Adrenal gland (tissue), 12 donors: ENCODE data around the gene LTC4S. TPM values are rescaled to one million over a fixed set of nuclear protein-coding genes. Genes with fewer than 3 reads are reported as not detected.

Experiments
- DNase-seq, 7 donors: peaks; one replicate each; pipeline ENCODE4 v3.0.0-alpha.2; 2019 to 2020
- H3K27ac ChIP-seq, 5 donors: fragments of 200-600 bp; sonication (generic) in 4 of 5; 1 replicate in 3 of 5; 2 replicates in 2 of 5; pipeline versions ENCODE4 v1.5.1 to v1.8.0; 2016 to 2020; ENCODE audit warnings: mild to moderate bottlenecking in 1 of 5
- H3K27me3 ChIP-seq: fragments of 200-600 bp; 2 replicates; pipeline ENCODE4 v1.8.0; 2021
- H3K36me3 ChIP-seq, 2 donors: fragments of 200-600 bp; replicated peaks in 1 of 2; 1 replicate in 1 of 2; 2 replicates in 1 of 2; pipeline versions ENCODE4 v1.5.1 to v1.8.0; 2018 to 2022
- H3K4me1 ChIP-seq, 2 donors: fragments of 200-600 bp; replicated peaks in 1 of 2; 1 replicate in 1 of 2; 2 replicates in 1 of 2; pipeline versions ENCODE4 v1.5.1 to v1.8.0; 2018 to 2021
- H3K4me3 ChIP-seq, 4 donors: fragments of 200-600 bp; sonication (generic) in 3 of 4; one replicate each; pipeline ENCODE4 v1.5.1; 2016 to 2018
- H3K9me3 ChIP-seq, 3 donors: fragments of 200-600 bp; sonication (generic) in 1 of 3; replicated peaks in 1 of 3; 1 replicate in 2 of 3; 2 replicates in 1 of 3; pipeline versions ENCODE4 v1.5.1 to v1.8.0; 2016 to 2021
- CTCF ChIP-seq, 6 experiments: fragments of 450-650 bp in 4 of 6; fragments of 200-600 bp in 2 of 6; sonication (generic) in 1 of 6; IDR thresholded peaks; 1 replicate in 5 of 6; 2 replicates in 1 of 6; pipeline versions ENCODE4 v1.5.1 to v1.8.0; 2016 to 2021; ENCODE audit warnings: antibody characterized with exemption in 6 of 6, mild to moderate bottlenecking in 2 of 6, moderate library complexity in 1 of 6
- POLR2A ChIP-seq, 2 donors: fragments of 450-650 bp; IDR thresholded peaks; one replicate each; pipeline ENCODE4 v1.6.1; 2017; ENCODE audit warnings: antibody characterized with exemption in 2 of 2, mild to moderate bottlenecking in 2 of 2, moderate library complexity in 1 of 2
- WGBS, 4 donors: extraction: QIAGEN DNeasy Blood & Tissue Kit in 2 of 4; methylation state at CpG; one replicate each; pipeline versions ENCODE4 v1.1.5 to v1.1.7; 2013 to 2017; 5-methylcytosine and 5-hydroxymethylcytosine counted together
- intact Hi-C, 2 donors: fragments of 100-400 bp; cut with DNase I; formaldehyde crosslinking; loops; one replicate each; pipeline versions ENCODE4 v1.14.1 to v1.15.0; 2022 to 2023
- polyA plus RNA-seq, 3 donors: library from polyadenylated mRNA; stranded (reverse); fragments of 200-250 nt in 2 of 3; fragments of 350-450 nt in 1 of 3; fragmentation: Illumina TruSeq in 1 of 3; extraction: RNeasy Lipid Tissue Mini Kit (QIAGEN cat#74804) in 1 of 3; gene quantifications; one replicate each; pipeline ENCODE4 v1.2.3, GENCODE V29; 2013 to 2014
- total RNA-seq, 9 donors: library from RNA; depleted of rRNA in 4 of 9; stranded (reverse); fragments of >200 nt in 4 of 9; fragments of 120-200 nt in 1 of 9; fragmentation: NEBNext Ultra II Directional in 1 of 9; extraction: Animal tissue kit (Norgen Biotek cat#: 25700) in 1 of 9; gene quantifications; one replicate each; pipeline versions ENCODE4 v1.1.0 to v1.2.4, GENCODE V29; 2013 to 2023
- donor health status: healthy with polysubstance abuse.
- donor health status: Bipolar disorder and iron deficiency.
- donor health status: DM: yes; HTN: yes; CAD: no.
- donor health status: DM: no; HTN: no; CAD: no.
- donor health status: DM: no; HTN: no; CAD: no.
- donor health status: DM: yes; HTN: yes; CAD: no.

The LTC4S gene
- total and polyA plus RNA-seq, 12 donors = 4.8 to 205 (median 24.1) TPM; not detected in 1

GRCh38 chr5:179821298-179822058, 27.7 kb downstream of the LTC4S start:
- Histone ChIP-seq H3K4me3 (peak overlapping the region; percentile 52 to 99 (median 86)), H3K4me1 (peaks cover 66 to 81% of the 10 kb centered on the region in 2 donors), H3K36me3 (peaks cover 0 to 42% of the 10 kb centered on the region in 2 donors), H3K9me3 (no peaks in the 10 kb centered on the region), H3K27ac (peak overlapping the region; percentile 89 to 100 (median 99)), H3K27me3 (no peaks in the 10 kb centered on the region)
- no peak for TF ChIP-seq CTCF (IDR thresholded peaks at IDR 0.05)
- TF ChIP-seq POLR2A (IDR thresholded peaks at IDR 0.05) = peak; percentile 68 to 94
- WGBS, 4 donors = 0% methylated on average over 2 to 54 of the region's 54 CpGs
- peak; percentile 94 to 98 (median 98) for DNase-seq
- intact Hi-C loops = loop anchor here in 1 of 2 donors (10.0 kb wide), 1 partner anchor 83 kb away; the partner anchor contains the start of gene TBC1D9B

- TF ChIP-seq POLR2A (IDR thresholded peaks at IDR 0.05) (no peak), CTCF (IDR thresholded peaks at IDR 0.05) (no peak)
- peak in 1 of 7 donors; percentile 25 for DNase-seq
- no peaks in the 10 kb centered on the region for H3K9me3 ChIP-seq
- H3K4me1 ChIP-seq = peaks cover 62 to 82% of the 10 kb centered on the region in 2 donors
- peak overlapping the region in 4 of 5 donors; percentile 42 to 100 (median 99) for H3K27ac ChIP-seq
- H3K4me3 ChIP-seq = peak overlapping the region in 3 of 4 donors; percentile 50 to 99 (median 81)
- no peaks in the 10 kb centered on the region for H3K27me3 ChIP-seq
- intact Hi-C loops = loop anchor here in 1 of 2 donors (10.0 kb wide), 1 partner anchor 83 kb away; the partner anchor contains the start of gene TBC1D9B
- 26 to 38% (median 29%) methylated on average over 3 of the region's 3 CpGs for WGBS, 4 donors
- peaks cover 0 to 48% of the 10 kb centered on the region in 2 donors for H3K36me3 ChIP-seq
Measured at GRCh38 chr5:179822059-179822432, 28.3 kb downstream of the LTC4S start.

- Histone ChIP-seq H3K9me3 (no peaks in the 10 kb centered on the region), H3K4me1 (peaks cover 62 to 82% of the 10 kb centered on the region in 2 donors), H3K36me3 (peaks cover 0 to 53% of the 10 kb centered on the region in 2 donors), H3K4me3 (peak overlapping the region in 3 of 4 donors; percentile 50 to 99 (median 81)), H3K27ac (peak overlapping the region in 4 of 5 donors; percentile 42 to 100 (median 99)), H3K27me3 (no peaks in the 10 kb centered on the region)
- WGBS, 4 donors = 9 to 35% (median 28%) methylated on average over 6 to 8 of the region's 8 CpGs
- peak in 1 of 2 donors; percentile 29 for TF ChIP-seq POLR2A (IDR thresholded peaks at IDR 0.05)
- TF ChIP-seq CTCF (IDR thresholded peaks at IDR 0.05) = no peak
- intact Hi-C loops = loop anchor here in 1 of 2 donors (10.0 kb wide), 1 partner anchor 82 kb away; the partner anchor contains the start of gene TBC1D9B
- peak in 4 of 7 donors; percentile 25 to 40 (median 36) for DNase-seq
Measured at GRCh38 chr5:179822444-179822990, 28.7 kb downstream of the LTC4S start.
